OCI-LY1 (cell line): ENCODE data around the gene CDC45.

ENCODE experiments used
- EZH2 ChIP-seq: fragments of 200-600 bp; sonication (generic), shearing (Covaris generic); IDR thresholded peaks from 2 replicates; pipeline ENCODE4 v1.8.0; 2017; ENCODE audit warnings: borderline replicate concordance, mixed run types, mild to moderate bottlenecking, antibody characterized with exemption, low read length, moderate library complexity, mixed read lengths
- TF ChIP-seq, protein P1 (sequence below): fragments of 200-600 bp; sonication (generic), shearing (Covaris generic); IDR thresholded peaks from 2 replicates; pipeline ENCODE4 v1.5.1; 2017; ENCODE audit warnings: mild to moderate bottlenecking, antibody characterized with exemption, low read length, moderate library complexity, mixed read lengths

DNA sequence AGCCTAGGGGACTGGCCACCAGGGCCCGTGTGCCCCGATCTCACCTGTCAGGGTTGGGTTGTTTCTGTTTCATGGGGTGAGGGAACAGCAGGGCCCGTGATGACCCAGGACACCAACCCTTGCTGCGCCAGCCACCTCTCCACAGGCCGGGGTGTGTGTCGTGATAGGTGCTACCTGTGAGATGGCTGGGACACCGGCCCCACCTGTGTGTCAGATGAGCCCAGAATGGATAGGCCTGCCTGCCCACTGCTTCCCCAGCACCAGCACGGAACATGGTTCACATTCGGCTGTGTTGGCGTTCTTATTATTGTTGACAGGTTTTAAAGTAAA is 37.4 kb downstream of the CDC45 start:
- TF ChIP-seq, protein P1, sequence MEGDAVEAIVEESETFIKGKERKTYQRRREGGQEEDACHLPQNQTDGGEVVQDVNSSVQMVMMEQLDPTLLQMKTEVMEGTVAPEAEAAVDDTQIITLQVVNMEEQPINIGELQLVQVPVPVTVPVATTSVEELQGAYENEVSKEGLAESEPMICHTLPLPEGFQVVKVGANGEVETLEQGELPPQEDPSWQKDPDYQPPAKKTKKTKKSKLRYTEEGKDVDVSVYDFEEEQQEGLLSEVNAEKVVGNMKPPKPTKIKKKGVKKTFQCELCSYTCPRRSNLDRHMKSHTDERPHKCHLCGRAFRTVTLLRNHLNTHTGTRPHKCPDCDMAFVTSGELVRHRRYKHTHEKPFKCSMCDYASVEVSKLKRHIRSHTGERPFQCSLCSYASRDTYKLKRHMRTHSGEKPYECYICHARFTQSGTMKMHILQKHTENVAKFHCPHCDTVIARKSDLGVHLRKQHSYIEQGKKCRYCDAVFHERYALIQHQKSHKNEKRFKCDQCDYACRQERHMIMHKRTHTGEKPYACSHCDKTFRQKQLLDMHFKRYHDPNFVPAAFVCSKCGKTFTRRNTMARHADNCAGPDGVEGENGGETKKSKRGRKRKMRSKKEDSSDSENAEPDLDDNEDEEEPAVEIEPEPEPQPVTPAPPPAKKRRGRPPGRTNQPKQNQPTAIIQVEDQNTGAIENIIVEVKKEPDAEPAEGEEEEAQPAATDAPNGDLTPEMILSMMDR = no peak
- TF ChIP-seq EZH2 = no peak
